Osteoblast (primary cell): ENCODE results near the gene ZNHIT3. TPM values are rescaled to one million over a fixed set of nuclear protein-coding genes. Genes with fewer than 3 reads are reported as not detected.

Experiments
- DNase-seq: peaks from one replicate; pipeline ENCODE4 v3.0.0; 2011; ENCODE audit warnings: low spot score, mixed read lengths; ENCODE audit not compliant: insufficient read length; ENCODE audit errors: missing footprints
- H2AFZ ChIP-seq: 2 replicates; pipeline ENCODE4 v1.6.0; 2011; ENCODE audit warnings: mild to moderate bottlenecking, low read length
- H3K27ac ChIP-seq: 2 replicates; pipeline ENCODE4 v1.5.1; 2011; ENCODE audit warnings: mild to moderate bottlenecking, low read depth, low read length, moderate library complexity
- H3K27me3 ChIP-seq: 2 replicates; pipeline ENCODE4 v1.6.0; 2012; ENCODE audit warnings: mild to moderate bottlenecking, control low read depth, inconsistent platforms, low read length, moderate library complexity; ENCODE audit not compliant: insufficient read depth
- H3K36me3 ChIP-seq: 2 replicates; pipeline ENCODE4 v1.5.1; 2011; ENCODE audit warnings: mild to moderate bottlenecking, low read length, control low read depth, moderate library complexity; ENCODE audit not compliant: insufficient read depth
- H3K4me1 ChIP-seq: 2 replicates; pipeline ENCODE4 v1.5.1; 2011; ENCODE audit warnings: mild to moderate bottlenecking, low read length, control low read depth, moderate library complexity; ENCODE audit not compliant: insufficient read depth
- H3K4me2 ChIP-seq: 2 replicates; pipeline ENCODE4 v1.6.0; 2011; ENCODE audit warnings: mild to moderate bottlenecking, low read length; ENCODE audit not compliant: insufficient read depth
- H3K4me3 ChIP-seq: fragments of 200-600 bp; sonication (generic); 3 replicates; pipeline ENCODE4 v1.5.1; 2012; ENCODE audit warnings: mild to moderate bottlenecking, low read length, inconsistent platforms; ENCODE audit not compliant: insufficient read depth
- H3K79me2 ChIP-seq: 2 replicates; pipeline ENCODE4 v1.6.0; 2012; ENCODE audit warnings: mild to moderate bottlenecking, low read length, control low read depth, inconsistent platforms; ENCODE audit not compliant: insufficient read depth
- H3K9me3 ChIP-seq: 2 replicates; pipeline ENCODE4 v1.5.1; 2011; ENCODE audit warnings: low read depth, low read length, control low read depth
- H4K20me1 ChIP-seq: 2 replicates; pipeline ENCODE4 v1.6.0; 2012; ENCODE audit warnings: mild to moderate bottlenecking, low read length, control low read depth; ENCODE audit not compliant: insufficient read depth
- total RNA-seq: library from RNA; depleted of rRNA; stranded (reverse); fragments of >200 nt; gene quantifications from 2 replicates; pipeline ENCODE4 v1.2.3, GENCODE V29; 2012
- TF ChIP-seq, protein P1 (sequence below): IDR thresholded peaks from 2 replicates; pipeline ENCODE4 v1.5.1; 2011; ENCODE audit warnings: mild to moderate bottlenecking, low read depth, low read length, moderate library complexity; ENCODE audit errors: extremely low read depth

Gene ZNHIT3
- total RNA-seq, 1 donor: 29.3 TPM

DNA sequence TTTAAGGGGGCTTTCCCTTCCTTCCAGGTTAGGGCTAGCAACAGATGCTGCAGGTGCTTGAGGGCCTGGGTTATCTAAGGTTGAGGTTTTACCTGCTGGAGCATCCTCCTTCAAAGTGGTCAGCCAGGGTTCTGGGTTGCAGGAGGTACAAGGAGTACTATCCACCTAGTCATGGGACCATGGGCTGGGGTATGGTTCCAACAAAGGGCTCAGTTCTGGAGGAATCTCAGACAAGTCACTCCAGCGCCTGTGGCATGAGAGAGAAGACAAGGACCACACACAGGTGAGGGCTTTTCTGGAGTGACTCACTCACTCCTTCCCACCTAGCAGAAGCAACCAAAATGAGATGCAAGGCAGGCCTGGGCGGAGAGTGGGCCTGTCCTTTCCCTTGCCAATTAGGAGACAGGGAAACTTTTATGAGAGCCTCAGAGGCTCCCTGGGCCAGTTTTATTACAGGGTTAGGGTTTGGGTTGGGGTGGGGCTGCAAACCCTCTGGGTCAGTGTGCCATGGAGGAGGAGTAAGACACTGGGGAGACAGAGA is 46.0 kb downstream of the ZNHIT3 start:
- TF ChIP-seq, protein P1, sequence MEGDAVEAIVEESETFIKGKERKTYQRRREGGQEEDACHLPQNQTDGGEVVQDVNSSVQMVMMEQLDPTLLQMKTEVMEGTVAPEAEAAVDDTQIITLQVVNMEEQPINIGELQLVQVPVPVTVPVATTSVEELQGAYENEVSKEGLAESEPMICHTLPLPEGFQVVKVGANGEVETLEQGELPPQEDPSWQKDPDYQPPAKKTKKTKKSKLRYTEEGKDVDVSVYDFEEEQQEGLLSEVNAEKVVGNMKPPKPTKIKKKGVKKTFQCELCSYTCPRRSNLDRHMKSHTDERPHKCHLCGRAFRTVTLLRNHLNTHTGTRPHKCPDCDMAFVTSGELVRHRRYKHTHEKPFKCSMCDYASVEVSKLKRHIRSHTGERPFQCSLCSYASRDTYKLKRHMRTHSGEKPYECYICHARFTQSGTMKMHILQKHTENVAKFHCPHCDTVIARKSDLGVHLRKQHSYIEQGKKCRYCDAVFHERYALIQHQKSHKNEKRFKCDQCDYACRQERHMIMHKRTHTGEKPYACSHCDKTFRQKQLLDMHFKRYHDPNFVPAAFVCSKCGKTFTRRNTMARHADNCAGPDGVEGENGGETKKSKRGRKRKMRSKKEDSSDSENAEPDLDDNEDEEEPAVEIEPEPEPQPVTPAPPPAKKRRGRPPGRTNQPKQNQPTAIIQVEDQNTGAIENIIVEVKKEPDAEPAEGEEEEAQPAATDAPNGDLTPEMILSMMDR: no peak
- no peak overlapping the region for H3K4me2 ChIP-seq
- no peak for DNase-seq

DNA sequence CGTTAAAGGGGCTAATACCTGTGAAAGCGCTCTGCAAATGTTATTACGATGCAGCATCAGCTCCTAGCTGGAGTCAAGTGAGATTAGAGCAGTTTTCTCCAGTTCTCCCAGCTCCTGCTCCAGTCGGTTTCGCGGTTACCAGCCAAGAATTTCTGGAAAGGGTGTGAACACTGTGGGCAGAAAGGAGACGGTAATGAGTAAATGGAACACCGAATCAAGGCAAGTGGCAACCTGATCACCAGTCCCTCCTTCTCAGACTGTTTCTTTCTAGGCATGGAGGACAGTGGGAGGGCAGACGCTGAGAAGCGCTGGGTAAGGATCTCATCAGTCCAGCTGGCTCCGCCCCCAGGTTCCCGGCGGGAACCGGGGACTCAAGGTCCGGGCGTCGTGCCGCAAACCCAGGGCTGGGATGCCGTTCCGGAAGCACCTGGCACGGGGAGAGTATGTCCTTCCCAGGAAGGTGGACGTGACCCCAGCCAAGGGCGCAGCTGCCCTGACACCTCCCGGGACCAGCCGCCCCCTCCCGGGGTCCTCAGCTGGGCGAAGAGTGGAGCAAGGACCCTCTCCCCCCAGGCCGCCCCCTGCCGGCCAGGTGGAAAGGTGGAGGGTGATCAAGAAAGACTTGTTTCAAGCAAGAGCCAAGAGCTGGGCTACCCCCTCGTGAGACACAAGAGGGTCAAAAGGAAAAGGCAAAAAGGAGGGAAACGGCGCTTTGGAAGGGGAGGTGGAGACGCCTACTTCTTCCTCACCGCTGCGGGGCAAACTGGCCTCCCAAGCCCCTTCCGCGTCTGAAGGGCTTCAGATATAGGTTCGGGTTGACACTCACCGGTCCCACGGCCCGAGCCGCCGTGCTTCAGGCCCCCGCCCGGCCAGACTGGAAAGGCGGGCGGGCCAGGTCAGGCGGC is 47.7 kb downstream of the ZNHIT3 start:
- H3K9me3 ChIP-seq: no peaks in the 10 kb centered on the region
- H3K36me3 ChIP-seq: peaks cover 35% of the 10 kb centered on the region
- peak overlapping the region; percentile 95 for H3K27ac ChIP-seq
- peak overlapping the region; percentile 96 for H3K4me2 ChIP-seq
- TF ChIP-seq, protein P1: peak; percentile 25
- H3K79me2 ChIP-seq: peaks cover 26% of the 10 kb centered on the region
- DNase-seq: peak; percentile 90
- no peaks in the 10 kb centered on the region for H4K20me1 ChIP-seq
- H3K4me3 ChIP-seq: peak overlapping the region; percentile 96
- H3K27me3 ChIP-seq: no peaks in the 10 kb centered on the region
- H2AFZ ChIP-seq: peak overlapping the region; percentile 99
- H3K4me1 ChIP-seq: peaks cover 16% of the 10 kb centered on the region

More for the DNA sequence above, 46.0 kb downstream of the ZNHIT3 start:
- Histone ChIP-seq H4K20me1 (no peaks in the 10 kb centered on the region), H3K79me2 (peaks cover 26% of the 10 kb centered on the region), H3K4me3 (no peak overlapping the region), H3K27ac (no peak overlapping the region), H3K27me3 (no peaks in the 10 kb centered on the region), H3K36me3 (peaks cover 38% of the 10 kb centered on the region), H3K4me1 (peaks cover 23% of the 10 kb centered on the region), H2AFZ (no peak overlapping the region), H3K9me3 (no peaks in the 10 kb centered on the region)

DNA sequence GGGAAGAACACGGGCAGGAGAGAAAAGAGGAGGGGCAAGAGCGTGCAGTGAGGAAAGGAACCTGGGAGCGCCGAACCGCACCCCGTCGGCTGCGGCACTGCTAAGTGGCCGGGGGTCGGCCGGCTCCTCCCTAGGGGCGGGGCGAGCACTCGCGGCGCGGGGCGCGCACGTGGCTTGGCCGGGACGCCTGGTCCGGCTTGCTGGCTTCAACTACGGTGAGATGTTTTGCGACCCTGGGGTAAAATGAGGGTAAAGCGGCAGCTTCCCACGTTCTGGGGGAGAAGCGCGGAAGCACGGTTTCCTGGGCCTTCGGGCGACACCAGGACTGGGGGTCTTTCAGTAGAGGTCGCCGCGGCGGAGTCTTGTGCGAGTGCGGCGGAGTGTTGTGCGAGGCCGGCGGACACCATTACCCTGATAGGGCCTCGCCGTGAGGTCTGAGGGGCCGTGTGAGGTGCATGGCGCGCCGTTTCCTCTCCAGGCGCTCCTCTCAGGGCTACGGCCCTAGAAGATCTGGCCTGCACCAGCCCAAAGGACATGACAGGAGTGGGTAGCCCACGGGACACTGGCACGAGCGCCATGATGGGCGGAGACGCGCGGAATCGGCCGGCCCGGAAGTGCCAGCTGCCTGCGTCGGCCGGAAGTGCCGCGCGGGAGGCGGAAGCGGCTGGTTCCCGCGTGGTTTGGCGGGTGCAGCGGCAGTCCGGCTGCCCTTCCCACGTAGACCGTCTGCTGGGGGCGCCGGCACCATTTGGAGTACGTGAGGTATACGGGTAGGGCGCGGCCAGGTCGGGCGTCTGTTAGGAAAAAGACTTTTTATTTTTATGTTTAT is 48.6 kb downstream of the ZNHIT3 start, which contains the start of the genes MYO19 and PIGW:
TSS of gene MYO19 (minus strand) at position 29 of the 829 bp plus-strand sequence. CDS start 2,330 bp downstream, outside the sequence.
TSS of gene PIGW (plus strand) at position 148 of the 829 bp plus-strand sequence. CDS start 2,115 bp downstream, outside the sequence.
- Histone ChIP-seq H3K4me2 (peak within 1 kb of the TSS; percentile 96), H3K4me3 (peak within 1 kb of the TSS; percentile 96), H3K79me2 (peaks cover 26% of the 10 kb centered on the region), H3K36me3 (peaks cover 40% of the 10 kb centered on the region), H3K9me3 (no peaks in the 10 kb centered on the region), H3K27me3 (no peaks in the 10 kb centered on the region), H3K27ac (peak within 1 kb of the TSS; percentile 95), H4K20me1 (no peaks in the 10 kb centered on the region), H2AFZ (peak within 1 kb of the TSS; percentile 99), H3K4me1 (peaks cover 12% of the 10 kb centered on the region)
- DNase-seq: peak; percentile 96
- TF ChIP-seq, protein P1: no peak
